Germinal center (tissue), 1 donor: ENCODE data around the gene MOGAT3.
A peak's percentile ranks its signal among the peaks of the same experiment; 100 is the strongest.

Experiments
- DNase-seq: peaks from one replicate; pipeline ENCODE4 v3.0.0; 2012; ENCODE audit warnings: mixed read lengths, low spot score

The MOGAT3 gene

DNA sequence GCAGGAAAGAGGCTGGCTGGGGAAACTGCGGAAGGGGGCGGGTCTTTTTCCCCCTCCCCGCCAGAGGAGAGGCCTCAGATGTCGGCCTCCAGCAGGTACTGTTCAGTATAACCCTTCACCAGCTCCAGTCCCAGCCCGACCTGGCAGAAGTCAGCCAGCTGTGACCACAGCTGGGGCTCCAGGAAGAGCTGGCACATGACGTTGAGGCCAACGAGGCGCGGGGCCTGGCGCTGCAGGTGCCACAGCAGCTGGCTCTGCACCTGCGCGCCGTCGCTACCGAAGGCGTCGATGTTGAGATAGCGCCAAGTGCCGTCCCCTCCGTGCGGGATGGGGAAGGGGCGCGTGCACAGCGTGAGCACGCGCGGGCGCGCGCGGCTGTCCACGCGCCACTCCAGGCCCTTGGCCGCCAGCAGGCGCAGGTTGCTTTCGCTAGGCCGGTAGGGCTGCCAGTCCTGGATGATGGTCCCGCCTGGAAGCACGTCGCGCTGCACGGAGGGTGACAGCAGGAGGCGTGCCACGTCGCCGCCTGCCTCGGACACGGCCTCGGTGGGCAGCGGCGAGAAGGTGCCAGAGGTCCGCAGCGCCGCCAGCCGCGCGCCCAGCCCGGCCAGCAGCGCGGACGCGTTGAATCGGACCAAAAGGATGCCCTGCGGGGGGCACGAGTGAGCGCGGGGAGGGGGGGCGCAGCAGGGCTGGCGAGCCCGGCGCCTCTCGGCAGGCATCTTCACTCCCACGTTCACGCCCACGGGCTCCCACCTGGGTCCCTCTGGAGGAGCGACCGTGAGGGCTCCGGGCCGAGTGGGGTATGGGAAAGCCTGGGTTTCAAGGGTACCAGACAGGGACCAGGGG is 28.6 kb downstream of the MOGAT3 start:
- peak; percentile 85 for DNase-seq

GRCh38 chr7:101171442-101171837 is 29.4 kb downstream of the MOGAT3 start:
- no peak for DNase-seq

DNA sequence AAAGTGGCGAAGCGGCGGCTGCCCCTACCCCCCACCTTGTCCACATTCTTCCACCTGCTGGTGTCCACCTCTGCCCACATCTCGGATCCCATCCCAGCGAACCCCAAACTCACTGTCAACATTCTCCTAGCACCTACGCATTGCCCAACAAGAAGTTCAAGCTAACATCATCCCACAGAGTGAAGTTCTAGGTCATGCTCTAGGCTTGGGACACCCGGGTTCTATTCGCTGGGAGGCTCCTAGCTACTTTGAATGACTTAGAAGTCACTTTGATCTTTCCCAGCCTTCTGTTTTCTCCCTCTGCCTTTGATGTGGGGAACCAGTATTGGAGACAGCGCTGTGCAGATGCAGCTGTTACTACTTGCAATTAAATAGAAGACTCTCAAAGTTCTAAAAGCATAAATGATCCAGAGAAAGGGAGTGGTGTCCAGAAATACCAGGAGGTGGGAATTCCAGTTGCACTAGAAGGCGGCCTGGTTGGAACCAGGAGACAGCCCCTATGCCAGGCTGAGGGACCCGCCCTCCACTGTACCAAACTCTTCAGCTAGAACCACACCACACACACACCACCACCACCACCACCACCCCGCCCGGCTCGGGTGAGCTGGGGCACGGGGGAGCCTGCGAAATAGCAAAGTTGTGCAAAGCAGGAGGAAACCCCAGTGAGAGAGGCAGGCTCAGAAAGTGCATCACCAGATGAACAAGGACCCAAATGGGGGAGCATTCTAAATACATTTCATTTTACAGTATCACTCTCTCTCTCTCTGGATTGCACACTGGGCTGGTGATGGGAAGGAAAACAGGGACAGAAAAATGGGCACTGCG is 30.0 kb downstream of the MOGAT3 start:
- DNase-seq, result no peak

- DNase-seq, result peak; percentile 72
Measured at GRCh38 chr7:101169838-101170551, 30.8 kb downstream of the MOGAT3 start.

DNA sequence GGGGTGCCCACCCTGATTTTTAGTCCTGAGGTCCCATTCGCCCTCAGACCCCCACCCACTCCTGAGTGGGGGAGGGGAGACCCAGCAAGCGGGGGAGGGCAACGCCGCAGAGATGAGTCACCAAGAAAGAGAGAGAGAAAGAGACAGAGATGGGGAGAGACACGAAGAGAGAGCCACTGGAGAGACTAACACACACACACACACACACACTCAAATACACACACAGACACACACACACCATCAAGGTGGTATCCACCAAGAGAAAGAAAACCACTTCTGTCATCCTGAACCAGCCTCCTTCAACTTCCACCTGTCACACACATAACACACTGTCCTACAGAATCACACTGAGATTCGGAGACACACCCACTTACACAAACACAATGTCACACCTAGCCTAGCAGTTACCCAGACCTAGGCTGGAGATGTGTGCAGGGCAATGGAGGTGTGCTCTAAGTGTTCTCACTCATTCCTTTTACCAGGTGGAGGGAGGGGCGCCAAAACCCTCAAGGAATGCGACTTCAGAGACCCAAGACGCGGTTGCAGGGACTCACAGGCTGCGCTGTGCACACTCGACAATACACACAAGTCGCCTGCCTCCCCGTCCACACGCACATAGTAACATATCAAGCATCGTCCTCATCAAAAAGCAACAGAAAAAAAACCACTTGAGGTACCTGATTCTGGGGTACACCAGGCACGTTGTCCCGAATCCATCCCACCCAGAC is 31.6 kb downstream of the MOGAT3 start:
- no peak for DNase-seq

GRCh38 chr7:101168412-101169049 is 32.3 kb downstream of the MOGAT3 start:
- DNase-seq, result no peak

- DNase-seq, result no peak
Measured at GRCh38 chr7:101167645-101168411, 33.0 kb downstream of the MOGAT3 start.

DNA sequence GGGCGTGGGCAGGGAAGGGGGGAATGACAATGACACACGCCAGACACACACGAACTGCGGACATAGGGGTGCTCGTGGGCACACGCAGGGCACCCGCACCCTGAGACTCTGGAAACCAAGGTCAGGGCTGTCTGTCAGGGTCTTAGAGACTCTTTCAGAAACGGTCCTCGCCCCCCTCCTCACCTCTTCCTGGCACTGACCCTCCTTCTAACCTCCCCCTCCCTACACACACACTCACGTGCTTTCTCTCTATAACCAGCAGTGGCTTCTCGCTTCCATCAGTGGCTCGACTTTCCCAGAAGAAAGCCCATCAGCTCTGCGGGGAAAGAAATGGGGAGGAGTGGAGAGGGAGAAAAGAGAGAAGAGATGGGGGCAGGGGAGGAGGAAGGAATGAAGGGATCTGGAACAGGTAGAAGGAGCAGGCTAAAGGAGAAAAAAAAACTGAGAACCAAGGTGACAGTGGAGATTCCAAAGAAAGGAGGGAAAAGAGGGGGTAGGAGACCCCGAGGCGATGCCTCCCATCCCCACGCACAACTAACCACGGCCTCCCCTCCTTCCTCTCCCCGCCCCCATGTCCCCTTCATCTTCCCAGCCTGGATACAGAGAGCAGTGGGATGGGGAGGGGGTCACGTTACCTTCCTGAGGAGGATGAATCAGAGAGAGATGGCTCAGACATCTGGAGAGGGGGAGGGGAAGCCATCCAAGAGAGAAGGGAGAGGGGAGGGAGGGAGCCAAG is 33.8 kb downstream of the MOGAT3 start:
- DNase-seq, result no peak

DNA sequence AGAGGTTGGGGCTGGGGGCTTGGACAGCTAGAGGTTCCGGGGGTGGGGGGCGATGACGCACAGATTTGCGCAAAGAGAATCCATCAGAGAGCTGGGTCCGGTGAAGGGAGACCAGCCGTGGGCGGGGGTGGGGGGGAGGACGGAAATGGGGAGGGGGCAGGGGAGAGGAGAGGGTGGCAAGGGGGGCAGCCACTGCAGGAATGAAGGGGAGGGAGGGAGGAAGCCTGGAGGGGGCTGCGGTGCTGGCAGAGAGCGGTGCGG is 34.3 kb downstream of the MOGAT3 start:
- DNase-seq, result no peak

GRCh38 chr7:101165958-101166647 is 34.7 kb downstream of the MOGAT3 start:
- DNase-seq, result no peak

- peak; percentile 96 for DNase-seq
Measured at GRCh38 chr7:101165075-101165957, 35.5 kb downstream of the MOGAT3 start, which contains the start of gene VGF. Gene VGF, minus strand, starts transcription at chr7:101165569. Its CDS starts 726 bp downstream, at chr7:101164843.

DNA sequence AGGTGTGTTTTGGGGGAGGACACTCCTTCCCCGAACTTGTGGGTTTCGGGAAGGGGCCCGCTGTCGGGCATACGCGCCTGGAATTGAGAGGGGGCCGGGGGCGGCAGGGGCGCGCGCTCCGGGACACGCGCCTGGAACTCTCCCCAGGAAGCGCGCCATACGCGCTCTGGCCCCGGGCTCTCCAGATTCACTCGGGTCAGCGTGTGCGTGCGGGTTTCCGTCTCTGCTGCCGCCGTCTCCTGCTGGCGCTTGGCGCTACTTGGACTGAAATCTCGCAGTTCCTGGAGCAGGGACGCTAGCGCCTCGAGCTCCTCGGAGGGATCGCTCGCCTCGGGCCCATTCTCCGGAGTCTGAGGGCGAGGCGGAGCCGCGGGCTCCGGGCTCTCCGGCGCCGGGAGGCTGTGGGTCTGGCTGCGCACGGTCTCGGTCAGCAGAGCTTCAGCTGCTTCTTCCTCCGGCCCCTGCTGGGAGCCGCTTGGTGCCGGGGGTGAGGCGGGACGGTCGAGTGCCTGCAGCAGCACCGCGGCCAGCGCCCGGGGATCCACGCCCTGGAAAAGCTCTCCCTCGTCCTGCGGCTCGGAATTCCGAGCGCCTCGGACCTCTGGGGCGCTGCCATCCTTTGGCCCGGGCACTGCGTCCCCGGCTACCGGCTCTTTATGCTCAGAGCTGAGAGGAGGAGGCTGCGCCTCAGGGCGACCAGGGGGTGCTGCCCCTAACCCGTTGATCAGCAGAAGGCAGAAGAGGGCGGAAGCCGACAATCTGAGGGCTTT is 36.6 kb downstream of the MOGAT3 start:
- no peak for DNase-seq

- no peak for DNase-seq
Measured at GRCh38 chr7:101163279-101164070, 37.4 kb downstream of the MOGAT3 start.

GRCh38 chr7:101162551-101163278 is 38.1 kb downstream of the MOGAT3 start:
- no peak for DNase-seq

DNA sequence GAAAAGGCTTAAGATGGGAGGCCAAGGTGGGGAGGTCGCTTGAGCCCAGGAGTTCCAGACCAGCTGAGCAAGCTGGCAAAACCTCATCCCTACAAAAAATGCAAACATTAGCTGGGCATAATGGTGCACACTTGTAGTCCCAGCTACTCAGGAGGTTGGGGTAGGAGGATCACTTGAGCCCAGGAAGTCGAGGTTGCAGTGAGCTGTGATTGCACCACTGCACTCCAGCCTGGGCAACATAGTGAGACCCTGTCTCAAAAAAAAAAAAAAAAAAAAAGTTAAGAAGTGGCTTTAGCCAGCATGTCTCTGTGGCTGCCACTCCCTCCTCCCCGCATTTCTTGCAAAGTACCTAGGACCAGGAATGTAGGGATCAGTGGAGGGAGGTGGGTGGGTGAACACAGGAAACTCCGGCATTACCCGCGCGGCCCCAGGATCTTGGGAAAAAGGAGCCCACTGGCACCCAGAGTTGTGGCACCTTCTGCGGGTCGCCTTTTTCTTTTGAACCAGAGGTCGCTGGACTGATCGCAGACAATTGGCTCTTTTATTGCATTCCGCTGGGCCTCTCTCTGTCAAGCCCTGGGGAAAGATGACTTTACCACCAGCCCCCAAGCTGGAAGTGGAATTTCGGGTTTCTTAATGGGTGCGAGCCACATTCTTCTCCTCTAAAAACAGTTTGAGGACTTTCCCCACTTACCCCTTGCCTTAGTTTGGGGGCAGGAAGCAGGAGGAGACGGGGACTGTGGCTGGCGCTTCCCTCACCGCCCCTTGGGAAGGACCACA is 39.0 kb downstream of the MOGAT3 start:
- no peak for DNase-seq
